ENCODE data around the gene TMEM63B.
"Not testable (repeated sequence)": the region's sequence is repeated elsewhere in the genome, so short reads cannot be mapped to it uniquely, and the experiment has no call there.

TMEM63B gene

DNA sequence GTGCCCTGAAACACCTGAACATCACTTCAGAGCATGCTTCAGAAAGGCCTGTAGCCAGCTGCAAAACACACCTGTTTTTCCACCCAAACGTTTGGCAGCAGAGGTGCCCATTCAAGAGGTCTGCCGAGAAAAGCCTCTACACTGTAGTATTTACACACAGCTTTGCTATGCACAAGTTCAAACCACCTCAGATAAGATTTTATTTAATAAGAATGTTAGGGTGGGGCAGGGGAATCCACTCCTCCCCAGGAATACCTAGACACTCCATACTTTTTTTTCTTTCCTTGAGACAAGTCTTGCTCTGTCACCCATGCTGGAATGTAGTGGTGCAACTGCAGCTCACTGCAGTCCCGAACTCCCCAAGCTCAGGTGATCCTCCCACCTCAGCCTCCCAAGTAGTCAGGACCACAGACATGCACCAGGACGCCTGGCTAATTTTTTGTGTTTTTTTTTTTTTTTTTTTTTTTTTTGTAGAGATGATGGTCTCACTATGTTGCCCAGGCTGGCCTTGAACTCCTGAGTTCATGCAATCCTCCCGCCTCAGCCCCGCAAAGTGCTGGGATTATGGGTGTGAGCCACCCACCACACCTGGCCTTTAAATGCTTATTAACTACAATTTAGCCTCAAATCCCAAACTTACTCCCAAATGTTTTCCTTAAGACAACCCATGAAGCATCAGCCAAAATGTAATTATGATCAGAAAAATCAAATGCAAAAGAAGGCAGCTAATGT lies 9.8 kb upstream of the TMEM63B start:
- no peak for FAIRE-seq

DNA sequence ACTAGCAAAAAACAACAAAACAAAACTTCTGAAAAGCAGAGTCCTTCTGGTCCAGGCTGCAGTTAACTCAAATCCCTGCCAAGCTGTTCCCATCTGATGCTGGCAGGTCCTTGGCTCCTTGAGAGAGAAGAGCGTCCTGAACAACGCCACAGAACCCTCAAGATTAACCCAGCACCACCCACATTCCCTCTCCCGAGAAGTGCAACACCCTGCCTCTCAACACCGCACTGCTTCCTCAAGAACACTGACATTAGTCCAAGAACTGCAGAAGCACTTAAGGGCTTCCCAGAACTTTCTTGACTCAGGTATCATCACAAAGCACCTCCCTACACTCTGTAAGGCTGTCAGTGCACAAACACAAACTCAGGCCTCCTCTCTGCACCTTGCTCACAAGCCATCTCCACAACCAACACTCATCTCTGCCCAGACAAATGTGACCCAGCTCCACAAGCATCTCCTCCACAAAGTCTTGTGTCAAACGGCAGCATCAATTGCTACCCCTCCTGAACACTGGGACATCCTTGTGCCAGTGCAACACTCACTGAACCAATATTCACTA lies 7.6 kb upstream of the TMEM63B start:
- FAIRE-seq, result no peak

DNA sequence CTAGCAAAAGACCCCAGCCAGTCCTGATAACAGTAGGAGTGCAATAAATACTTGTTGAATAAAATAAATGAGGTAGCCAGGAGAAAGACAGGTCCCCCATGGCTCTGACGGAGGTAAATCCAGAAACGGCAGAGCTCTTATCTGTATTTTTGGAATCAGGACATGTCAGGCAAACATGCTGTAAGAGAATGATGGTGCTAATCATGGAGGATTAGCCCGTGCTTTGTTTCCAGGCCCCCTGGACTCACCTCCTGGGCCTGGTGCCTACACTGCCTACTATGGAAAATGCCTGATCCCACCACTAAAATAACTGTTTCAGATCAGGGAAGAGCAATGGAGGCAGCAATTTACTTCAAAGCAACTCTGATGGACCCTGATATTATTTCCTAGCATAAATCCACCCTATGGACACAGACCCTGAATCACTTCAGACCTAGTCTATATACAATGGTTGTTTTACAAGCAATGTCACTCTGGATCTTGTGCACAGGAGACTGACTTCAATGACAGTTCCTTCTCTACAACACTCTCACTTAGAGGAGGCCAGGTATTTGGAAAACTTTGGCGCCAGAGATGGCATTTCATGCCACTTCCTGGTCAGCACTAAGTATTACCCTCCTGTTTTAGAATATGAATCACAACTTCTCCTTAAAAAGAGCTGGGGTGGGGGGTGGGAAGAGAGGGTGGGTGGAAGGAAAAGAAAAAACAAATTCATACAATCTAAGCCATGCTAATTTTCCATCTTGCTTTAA lies 6.5 kb upstream of the TMEM63B start:
- FAIRE-seq, result no peak

DNA sequence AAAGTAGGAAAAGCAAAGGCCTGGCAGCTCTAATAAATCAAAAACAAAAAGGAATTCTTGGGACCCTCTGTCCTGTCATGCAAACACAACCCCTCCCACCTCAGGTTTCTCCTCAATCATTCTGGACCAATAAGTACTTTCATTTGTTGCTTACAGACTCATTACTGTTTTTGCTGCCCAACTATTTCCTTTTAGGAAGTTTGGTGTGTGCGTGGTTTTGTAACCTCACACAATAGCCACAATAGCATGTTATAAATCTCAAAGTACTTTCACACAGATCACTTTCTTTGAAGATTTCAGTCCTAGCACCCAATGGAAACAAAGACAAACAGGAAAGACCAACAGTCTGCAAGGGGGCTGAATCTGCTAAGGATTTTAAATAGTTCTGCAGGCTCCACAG lies 4.6 kb upstream of the TMEM63B start:
- no peak for FAIRE-seq

DNA sequence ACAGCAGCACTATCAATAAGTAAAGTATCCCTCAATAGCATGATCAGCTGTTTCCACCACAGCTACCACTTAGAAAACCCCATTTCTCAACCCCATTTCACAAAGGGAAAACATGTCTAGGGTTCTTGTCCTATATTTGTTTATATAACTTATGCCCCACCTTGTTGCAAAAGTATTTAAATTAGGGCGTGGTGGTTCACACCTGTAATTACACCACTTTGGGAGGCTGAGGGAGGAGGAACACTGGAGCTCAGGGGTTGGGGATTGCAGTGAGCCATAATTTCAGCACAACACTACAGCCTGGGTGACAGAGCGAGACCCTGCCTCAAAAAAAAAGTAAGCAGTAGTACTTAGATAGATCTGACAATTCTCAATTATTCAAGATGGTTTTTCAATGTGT lies 3.8 kb upstream of the TMEM63B start:
- FAIRE-seq, result no peak

DNA sequence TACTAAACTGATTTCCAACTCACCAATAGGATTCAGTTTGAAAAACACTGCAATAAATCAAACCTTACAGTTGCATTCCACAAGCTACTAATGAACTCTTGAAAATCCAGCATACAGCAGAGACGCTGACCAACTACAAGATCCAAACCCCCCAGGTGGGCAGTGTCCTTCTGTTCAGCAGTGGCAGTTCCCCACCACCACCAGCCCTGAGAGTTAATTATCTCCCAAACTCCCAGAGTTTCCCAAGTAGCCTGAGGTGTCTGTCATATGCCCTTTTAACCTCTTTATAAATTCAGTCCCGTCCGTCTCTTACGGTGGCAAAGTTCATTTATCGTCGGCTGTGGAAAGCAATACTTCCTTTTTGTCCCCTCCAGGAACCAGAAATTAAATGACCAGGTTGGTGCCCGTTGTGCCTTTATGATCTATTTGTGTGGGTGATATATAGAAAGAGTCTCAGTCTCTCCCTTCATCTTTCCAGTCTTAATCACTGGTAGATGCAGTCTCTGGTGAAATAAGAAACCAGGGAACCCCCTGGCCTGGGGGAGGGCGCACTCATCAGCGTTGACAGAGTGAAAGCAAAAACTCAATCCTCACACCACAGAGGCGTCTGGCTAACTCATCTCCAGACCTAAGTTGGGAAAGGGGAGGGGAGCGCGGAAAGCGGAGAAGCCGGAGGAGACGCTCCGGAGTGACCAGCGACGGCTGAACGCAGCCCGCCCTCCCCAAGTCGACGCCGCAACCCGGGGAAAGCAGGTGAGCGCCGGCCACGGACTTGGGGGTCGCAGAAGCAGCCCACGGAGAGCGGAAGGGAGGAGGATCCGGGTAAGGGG lies 819 bp upstream of the TMEM63B start:
- no peak for FAIRE-seq

DNA sequence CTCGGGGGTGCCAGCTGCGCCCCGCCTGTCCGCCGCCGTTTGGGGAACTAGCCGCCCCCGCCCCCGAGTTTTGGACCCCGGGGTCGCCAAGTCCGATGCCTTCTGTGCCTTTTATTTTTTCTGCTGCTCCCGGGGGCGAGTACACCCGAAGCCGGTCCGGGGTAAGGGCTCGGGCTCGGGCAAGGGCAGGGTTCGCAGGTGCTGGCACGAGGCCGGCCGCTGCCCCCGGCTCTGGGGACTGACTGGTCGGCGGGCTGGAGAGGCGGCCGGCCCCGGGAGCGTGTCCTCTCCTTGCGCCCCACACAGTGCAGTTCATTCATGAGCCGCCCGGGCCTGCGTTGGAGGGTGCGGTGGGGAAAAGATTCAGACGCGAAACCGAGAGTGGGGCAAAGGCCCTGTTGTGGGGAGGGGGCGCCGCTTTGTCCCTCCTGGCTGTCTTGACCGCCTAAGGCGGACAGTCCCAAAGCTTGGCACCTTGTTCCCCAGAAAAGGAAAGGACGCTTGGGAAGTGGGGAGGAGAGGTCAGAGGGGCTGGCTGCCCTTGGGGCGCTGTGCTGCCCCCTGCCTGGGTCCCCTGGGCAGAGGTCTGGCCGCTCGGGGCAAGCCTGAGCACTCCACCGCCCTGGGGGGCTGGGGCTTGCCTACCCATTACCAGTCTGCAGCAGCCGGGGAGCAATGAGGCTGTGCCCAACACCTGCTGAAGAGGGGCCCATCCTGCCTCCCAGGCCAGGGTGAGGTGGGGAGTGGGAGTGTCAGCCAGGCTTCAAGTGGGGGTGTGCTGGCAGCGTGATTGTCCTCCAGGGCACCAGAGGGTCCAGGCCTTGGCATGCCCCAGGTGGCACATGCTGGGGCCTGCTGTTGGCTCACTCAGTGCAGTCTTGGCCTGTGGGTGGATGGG lies 915 bp downstream of the TMEM63B start:
- no peak for FAIRE-seq

DNA sequence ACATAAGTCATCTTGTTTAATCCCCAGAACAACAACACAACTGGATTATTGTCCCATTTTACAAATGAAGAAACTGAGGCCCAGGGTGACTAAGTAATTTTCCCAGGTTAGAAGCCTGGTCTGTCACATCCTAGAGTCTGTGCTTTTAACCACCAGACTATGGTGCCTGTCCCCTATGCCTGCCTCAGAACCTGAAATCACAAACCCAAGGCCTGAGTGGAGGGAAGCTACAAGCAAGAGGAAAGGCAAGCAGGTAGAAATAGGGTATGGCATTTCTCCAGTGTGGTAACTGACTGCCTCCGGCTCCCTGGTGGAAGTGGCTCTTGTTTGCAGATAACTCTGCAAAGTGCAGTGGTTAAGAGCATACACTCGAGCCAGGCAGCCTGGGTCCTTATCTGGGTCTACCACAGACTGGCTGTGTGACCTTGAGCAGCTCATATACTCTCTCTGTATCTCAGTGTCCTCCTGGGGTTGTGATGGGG lies 2.5 kb downstream of the TMEM63B start:
- no peak for FAIRE-seq

DNA sequence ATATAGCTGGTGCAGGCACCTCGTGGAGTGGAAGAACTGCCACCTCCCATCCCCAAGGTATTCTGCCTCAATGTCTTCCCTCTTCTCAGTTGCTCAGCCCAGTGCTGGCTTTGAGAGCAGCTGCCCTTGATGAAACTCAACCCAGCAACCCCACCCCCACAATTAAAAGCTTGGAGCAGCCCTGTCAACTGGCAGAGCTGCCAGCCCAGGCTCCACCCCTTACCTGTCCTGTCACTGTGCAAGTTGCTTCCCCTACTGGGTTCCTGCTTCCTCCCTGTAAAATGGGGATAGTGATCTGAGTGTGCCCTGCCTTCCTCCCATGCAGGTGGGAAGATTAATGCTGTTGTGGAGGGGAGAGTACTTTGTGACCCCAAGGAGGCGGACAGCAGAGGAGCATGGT lies 4.5 kb downstream of the TMEM63B start:
- FAIRE-seq, result no peak

DNA sequence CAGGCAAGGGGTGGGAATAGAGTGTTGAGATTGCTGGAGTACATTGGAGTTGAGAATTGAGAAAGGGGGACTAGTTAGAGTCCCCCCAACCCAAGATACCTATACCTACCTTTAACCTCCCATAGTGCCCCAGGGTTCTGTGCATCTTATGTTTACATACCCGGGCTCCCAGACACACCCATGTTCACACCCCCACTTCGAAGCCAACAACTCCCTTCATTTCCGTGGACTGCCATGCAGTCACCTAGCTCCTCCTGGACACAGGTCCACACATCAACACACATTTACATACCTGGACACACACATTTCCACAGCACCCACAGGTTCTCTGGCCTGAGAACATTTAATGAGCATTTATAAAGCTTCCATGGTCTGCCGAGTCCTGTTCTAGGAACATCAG lies 5.1 kb downstream of the TMEM63B start:
- FAIRE-seq, result no peak

DNA sequence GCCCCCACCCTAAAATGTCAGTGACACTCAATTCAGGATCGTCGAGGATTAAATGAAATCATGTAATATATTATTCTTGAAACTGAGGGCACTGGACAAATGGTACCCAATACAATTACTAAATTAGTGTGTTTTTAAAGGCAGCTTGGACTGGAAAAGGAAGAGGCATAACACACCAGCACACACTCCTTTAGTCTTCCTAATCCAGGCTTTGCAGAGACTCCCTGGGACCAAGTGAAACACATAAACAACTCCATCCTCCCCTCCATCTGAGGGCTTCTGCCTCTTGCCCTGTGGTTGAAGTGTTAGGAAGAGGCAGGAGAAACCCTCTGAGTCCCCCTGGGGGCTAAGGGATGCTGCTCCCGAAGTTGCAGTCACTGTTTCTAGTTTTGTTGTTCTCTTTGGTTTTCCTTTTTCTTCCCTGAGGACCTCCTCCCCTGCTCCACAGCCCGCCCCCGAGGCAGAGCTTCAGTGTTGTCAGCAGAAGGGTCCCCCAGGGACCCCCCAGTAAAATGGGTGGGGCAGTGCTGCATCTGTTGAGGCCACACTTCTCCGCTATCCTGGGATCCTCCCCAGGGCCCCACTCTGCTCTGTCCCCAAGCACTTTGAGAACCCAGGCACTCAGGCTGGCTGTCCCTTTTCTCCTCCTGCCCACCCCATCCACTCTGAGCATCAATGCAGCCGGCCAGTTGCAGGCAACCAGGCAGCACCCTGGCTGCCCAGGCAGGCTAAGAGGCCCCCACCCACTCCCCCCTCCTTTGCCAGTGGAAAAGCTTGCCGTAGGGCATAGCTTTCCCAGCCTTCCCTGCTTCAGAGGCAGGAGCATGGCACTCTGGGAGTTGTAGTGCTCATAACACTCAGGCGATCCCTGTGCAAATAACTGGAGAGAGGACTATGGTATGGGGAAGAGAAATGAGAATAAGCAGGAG lies 5.9 kb downstream of the TMEM63B start:
- FAIRE-seq, result no peak

DNA sequence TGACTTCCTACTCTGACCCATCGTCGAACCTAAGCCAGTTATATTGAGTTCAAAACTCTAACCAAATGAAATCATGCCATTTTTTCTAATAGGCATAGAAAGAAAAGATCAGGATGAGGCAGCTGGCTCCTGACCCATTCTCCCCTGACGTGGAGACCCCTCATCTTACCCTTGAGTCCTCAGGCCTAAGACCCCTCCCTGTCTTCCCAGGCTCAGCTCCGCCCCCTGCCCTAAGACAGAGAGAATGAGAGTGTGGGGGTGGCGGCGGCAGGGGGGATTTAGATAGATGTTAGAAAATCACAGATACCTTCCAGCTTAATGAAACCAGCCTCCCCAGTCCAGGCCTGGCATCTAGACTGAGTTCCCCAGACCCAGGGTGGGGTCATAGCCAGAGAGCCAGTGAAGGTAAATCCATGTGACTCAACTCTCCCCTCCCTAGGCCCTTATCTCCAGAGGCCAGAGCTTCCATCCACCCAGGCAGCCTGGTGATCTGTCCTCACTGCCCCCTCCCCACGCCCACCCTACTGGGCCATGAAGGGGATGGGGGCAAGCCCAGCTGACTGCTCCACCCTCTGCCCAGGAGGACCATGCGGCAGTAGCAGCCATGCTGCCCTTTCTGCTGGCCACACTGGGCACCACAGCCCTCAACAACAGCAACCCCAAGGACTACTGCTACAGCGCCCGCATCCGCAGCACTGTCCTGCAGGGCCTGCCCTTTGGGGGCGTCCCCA lies 6.8 kb downstream of the TMEM63B start:
- FAIRE-seq, result no peak

DNA sequence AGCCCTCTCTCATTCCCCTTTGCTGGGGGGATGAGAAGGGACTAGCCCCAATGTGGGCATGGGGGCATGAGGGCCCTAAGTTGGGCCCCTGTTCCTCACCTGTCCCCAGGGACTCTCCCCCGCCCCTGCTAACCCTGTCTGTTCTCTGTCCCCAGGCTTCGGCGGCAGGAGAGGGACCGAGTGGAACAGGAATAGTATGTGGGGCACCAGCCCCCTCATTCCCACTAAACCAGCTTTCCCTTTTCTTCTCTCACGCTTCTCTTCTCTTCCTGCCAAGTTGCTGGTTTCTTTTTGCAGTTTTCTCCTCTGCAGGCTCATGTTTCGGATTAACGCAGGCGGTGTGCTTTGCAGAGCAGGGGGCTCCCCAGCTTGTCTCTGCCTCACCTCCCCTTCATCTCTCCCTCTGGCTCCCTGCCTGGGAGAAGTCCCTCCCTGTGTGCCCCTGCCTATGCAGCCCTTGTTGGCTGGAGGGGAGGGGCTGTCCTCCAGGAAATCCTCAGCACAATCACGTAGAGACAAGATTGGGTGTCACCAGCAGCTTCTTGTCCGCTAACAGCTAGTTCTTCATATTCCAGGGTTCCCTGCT lies 7.9 kb downstream of the TMEM63B start:
- FAIRE-seq, result no peak

DNA sequence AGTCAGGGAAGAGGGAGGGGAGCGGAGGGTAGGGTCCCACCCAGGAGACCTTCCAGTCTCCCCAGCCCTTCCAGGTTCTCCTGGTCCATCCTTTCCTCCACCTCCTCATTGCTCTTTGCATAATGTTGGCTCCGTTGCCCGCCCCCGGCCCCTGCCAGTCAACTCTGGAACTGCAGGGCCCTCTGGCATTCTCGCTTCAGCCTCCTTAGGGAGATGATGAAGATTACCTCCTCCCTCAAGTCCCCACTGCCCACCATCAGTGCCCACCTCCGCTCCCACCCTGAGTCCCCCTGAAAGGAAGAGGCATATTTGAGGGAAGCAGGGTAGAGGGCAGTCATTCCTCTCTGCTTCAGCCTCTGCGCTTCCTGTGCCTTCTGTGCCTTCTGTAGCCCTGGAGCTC lies 8.5 kb downstream of the TMEM63B start:
- no peak for FAIRE-seq

DNA sequence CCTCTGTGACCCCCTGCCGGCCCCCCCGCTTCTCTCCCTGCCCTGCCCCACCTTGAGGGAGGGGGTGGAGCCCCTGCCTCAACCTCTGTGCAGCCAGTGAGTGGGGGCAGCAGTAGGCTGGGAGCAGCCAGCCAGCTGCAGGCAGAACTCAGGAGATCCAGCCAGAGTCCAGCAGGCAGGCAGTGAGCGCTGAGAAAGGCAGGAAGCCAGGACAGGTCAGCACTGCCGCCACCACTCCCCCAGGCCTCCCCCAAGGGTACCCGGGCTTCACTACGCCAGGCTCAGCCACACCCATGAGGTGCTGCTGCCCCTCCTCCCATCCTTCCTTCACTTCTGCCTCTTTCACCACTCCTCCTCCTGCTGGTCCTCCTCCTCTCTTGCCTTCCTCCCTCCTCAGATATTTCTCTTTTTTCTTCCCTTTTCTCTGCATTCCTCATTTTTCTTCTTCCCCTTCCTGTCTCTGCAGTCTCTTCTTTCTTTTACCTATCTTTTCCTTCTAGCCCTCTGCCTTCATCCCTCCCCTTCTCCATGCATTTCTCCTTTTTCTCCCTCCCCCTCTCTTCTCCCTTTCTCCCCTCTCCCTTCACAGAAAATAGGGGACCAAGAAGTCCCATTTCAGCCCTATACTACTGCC lies 11.5 kb downstream of the TMEM63B start:
- no peak for FAIRE-seq

DNA sequence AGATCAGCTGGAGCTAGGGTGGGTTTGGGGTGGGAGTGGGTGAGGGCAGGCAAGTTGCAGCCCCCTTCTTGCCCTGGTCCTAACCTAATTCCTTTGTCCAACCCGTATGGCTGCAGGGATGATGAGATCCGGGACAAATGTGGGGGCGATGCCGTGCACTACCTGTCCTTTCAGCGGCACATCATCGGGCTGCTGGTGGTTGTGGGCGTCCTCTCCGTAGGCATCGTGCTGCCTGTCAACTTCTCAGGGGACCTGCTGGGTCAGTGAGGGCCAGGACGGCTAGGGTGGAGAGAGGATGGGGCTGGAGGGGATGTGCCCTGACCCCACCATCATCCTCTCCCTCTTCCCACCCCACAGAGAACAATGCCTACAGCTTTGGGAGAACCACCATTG lies 12.0 kb downstream of the TMEM63B start:
- FAIRE-seq, result no peak

DNA sequence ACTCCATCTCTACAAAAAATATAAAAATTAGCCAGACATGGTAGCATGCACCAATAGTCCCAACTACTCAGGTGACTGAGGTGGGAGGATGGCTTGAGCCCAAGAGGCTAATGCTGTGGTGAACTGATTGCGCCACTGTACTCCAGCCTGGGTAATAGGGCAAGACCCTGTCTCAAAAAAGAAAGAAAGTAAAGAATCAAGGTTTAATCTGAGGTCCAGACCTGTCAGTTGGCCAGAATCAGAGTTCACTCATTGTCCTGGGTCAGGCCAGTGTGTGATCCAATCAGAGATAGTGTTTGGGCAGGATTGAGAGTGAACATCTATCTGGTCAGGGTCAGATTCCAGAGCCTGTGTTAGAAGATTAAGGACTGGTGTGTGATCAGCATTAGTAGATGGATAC lies 15.5 kb downstream of the TMEM63B start:
- no peak for FAIRE-seq

DNA sequence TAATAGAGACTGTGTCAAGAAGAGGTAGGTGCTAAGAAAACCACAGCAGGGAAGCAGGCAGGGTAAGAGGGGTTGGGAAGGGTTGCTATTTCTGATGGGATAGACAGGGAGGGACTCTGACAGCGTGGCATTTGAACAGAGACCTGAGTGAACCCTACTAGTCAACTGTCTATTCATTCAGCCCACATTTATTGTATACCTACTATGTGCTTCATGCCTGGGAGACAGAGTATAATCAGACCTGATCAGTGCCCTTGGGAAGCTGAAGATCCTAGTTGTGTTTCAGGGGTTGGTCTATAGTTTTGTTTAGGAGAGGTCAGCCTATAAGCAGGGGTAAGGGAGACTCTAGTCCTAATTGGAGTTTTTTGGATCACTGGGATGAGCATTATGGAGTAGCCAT lies 16.4 kb downstream of the TMEM63B start:
- FAIRE-seq, result no peak

DNA sequence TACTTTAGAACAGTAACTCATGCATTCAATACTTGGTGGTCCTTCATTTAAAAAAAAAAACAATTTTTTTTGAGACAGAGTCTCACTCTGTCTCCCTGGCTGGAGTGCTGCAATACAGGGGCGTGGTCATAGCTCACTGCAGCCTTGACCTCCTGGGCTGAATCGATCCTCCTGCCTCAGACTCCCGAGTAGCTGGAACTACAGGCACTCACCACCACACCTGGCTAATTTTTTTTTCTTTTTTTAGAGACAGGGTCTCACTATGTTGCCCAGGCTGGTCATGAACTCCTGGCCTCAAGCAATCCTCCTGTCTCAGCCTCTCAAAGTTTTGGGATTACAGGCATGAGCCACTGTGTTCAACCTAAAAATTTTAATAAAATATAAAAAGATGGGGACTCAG lies 17.2 kb downstream of the TMEM63B start:
- FAIRE-seq, result not testable (repeated sequence)

Measured in islet of Langerhans (tissue), 1 donor.